HepG2 (cell line): ENCODE measurements around the gene ELF2. TPM values are rescaled to one million over a fixed set of nuclear protein-coding genes. Genes with fewer than 3 reads are reported as not detected.

Experiments used
- ATAC-seq: fragments of 200-7000 bp; cut with Tn5 transposase; 3 replicates; pipeline ENCODE4 v1.9.1; 2020; ENCODE audit warnings: mild to moderate bottlenecking, moderate library complexity
- BruUV-seq: library from RNA; stranded (reverse); fragments of 400-500 nt; replicated peaks from 2 replicates; lab custom pipeline; 2021; lab: Mats Ljungman, UMichigan
- CTCF ChIA-PET: fragments of 300-600 bp; formaldehyde crosslinking; extraction: SDS; loops from one replicate; lab custom pipeline; 2021; ENCODE audit warnings: low total read pairs, inconsistent platforms, low intra/inter-chr PET ratio; lab: Yijun Ruan, JAX
- POLR2A ChIA-PET: fragments of 350-600 bp; sonication (Branson Sonifier 250); formaldehyde crosslinking; loops from one replicate; lab custom pipeline; 2020; ENCODE audit warnings: antibody characterized with exemption, inconsistent platforms; lab: Yijun Ruan, JAX
- DNase-seq: peaks from one replicate; pipeline ENCODE4 v3.0.0-alpha.2; 2015; ENCODE audit warnings: low spot score
- FAIRE-seq: peaks from 3 replicates; lab custom pipeline; 2011; peaks lifted over from hg19 to GRCh38; lab: Jason Lieb, UNC
- H2AFZ ChIP-seq: one replicate; pipeline ENCODE4 v1.6.1; 2011; ENCODE audit warnings: low read length, inconsistent platforms
- H3K27ac ChIP-seq: fragments of 300-600 bp; 3 replicates; pipeline ENCODE4 v1.8.0; 2011; ENCODE audit warnings: mixed run types, mild to moderate bottlenecking, mixed read lengths, low read length, inconsistent platforms; ENCODE audit not compliant: insufficient read depth; ENCODE audit errors: extremely low read length
- H3K27me3 ChIP-seq, 2 experiments: fragments of 200-600 bp in 1 of 2; 2 replicates in 1 of 2; 3 replicates in 1 of 2; pipeline versions ENCODE4 v1.6.0 to v1.8.0; 2011; ENCODE audit warnings: low read length in 2 of 2, mild to moderate bottlenecking in 2 of 2, moderate library complexity in 2 of 2, inconsistent platforms in 1 of 2; ENCODE audit not compliant: insufficient read depth in 2 of 2, control insufficient read depth in 1 of 2
- H3K36me3 ChIP-seq, 2 experiments: fragments of 200-600 bp in 1 of 2; replicated peaks in 1 of 2; 2 replicates in 1 of 2; 3 replicates in 1 of 2; pipeline versions ENCODE4 v1.5.1 to v1.8.0; 2011; ENCODE audit warnings: low read length in 2 of 2, inconsistent platforms in 1 of 2; ENCODE audit not compliant: insufficient read depth in 2 of 2, control insufficient read depth in 1 of 2
- H3K4me1 ChIP-seq: 2 replicates; pipeline ENCODE4 v1.5.1; 2012; ENCODE audit warnings: low read length, inconsistent platforms; ENCODE audit not compliant: insufficient read depth
- H3K4me2 ChIP-seq: 2 replicates; pipeline ENCODE4 v1.6.0; 2011; ENCODE audit warnings: low read depth, low read length, inconsistent platforms
- H3K4me3 ChIP-seq, 3 experiments: fragments of 200-600 bp in 1 of 3; sonication (generic), shearing (Covaris generic) in 1 of 3; replicated peaks in 1 of 3; 2 replicates each; pipeline ENCODE4 v1.5.1; 2011 to 2016; ENCODE audit warnings: low read length in 3 of 3, inconsistent platforms in 2 of 3, low read depth in 2 of 3, mild to moderate bottlenecking in 2 of 3, control low read depth in 1 of 3, mixed read lengths in 1 of 3; ENCODE audit not compliant: insufficient read depth in 1 of 3
- H3K79me2 ChIP-seq: one replicate; pipeline ENCODE4 v1.6.1; 2011; ENCODE audit warnings: low read length, inconsistent platforms; ENCODE audit not compliant: insufficient read depth
- H3K9ac ChIP-seq: 2 replicates; pipeline ENCODE4 v1.6.0; 2011; ENCODE audit warnings: mild to moderate bottlenecking, low read depth, low read length, inconsistent platforms; ENCODE audit not compliant: insufficient read depth
- H3K9me3 ChIP-seq: 2 replicates; pipeline ENCODE4 v1.5.1; 2012; ENCODE audit warnings: mild to moderate bottlenecking, low read length
- H4K20me1 ChIP-seq: 2 replicates; pipeline ENCODE4 v1.6.0; 2011; ENCODE audit warnings: inconsistent platforms, mild to moderate bottlenecking, low read length, moderate library complexity; ENCODE audit not compliant: insufficient read depth
- ATAD3A ChIP-seq: sonication (generic); formaldehyde crosslinking; IDR thresholded peaks from 2 replicates; pipeline ENCODE4 v1.4.0; 2020; ENCODE audit warnings: missing genetic modification reagents
- JARID2 ChIP-seq: sonication (generic); formaldehyde crosslinking; IDR thresholded peaks from 2 replicates; pipeline ENCODE4 v1.8.1; 2023; ENCODE audit warnings: missing genetic modification reagents, inconsistent platforms; ENCODE audit not compliant: insufficient replicate concordance
- NBN ChIP-seq: fragments of 450-650 bp; conservative IDR thresholded peaks from 2 replicates; pipeline ENCODE4 v1.6.1; 2017
- PRMT3 ChIP-seq: sonication (generic); formaldehyde crosslinking; IDR thresholded peaks from 2 replicates; pipeline ENCODE4 v1.8.1; 2022; ENCODE audit warnings: low read depth, mild to moderate bottlenecking, moderate library complexity, missing genetic modification reagents, borderline replicate concordance
- ZNF547 ChIP-seq: sonication (generic); formaldehyde crosslinking; IDR thresholded peaks from 2 replicates; pipeline ENCODE4 v1.5.1; 2020; ENCODE audit warnings: mild to moderate bottlenecking, missing genetic modification reagents
- ZNF572 ChIP-seq: sonication (generic); formaldehyde crosslinking; IDR thresholded peaks from 2 replicates; pipeline ENCODE4 v1.5.1; 2020; ENCODE audit warnings: mild to moderate bottlenecking, missing genetic modification reagents
- ZNF781 ChIP-seq: sonication (generic); formaldehyde crosslinking; IDR thresholded peaks from 2 replicates; pipeline ENCODE4 v1.5.1; 2020; ENCODE audit warnings: borderline replicate concordance, mild to moderate bottlenecking, missing genetic modification reagents; ENCODE audit errors: not compliant biosample characterization
- ZNF839 ChIP-seq: sonication (generic); formaldehyde crosslinking; IDR thresholded peaks from 2 replicates; pipeline ENCODE4 v1.4.0; 2020; ENCODE audit warnings: missing genetic modification reagents, mild to moderate bottlenecking, borderline replicate concordance
- ZSCAN31 ChIP-seq: sonication (generic); formaldehyde crosslinking; IDR thresholded peaks from 2 replicates; pipeline ENCODE4 v1.5.0; 2020; ENCODE audit warnings: low read depth, mild to moderate bottlenecking, missing genetic modification reagents
- WGBS: methylation state at CpG from one replicate; pipeline ENCODE4 v1.1.6; 2017; ENCODE audit warnings: low lambda C conversion rate; 5-methylcytosine and 5-hydroxymethylcytosine counted together
- in situ Hi-C: cut with HindIII; loops from 2 replicates; pipeline ENCODE4 v1.10.0; 2017; ENCODE audit warnings: low pct_unique_long_range_greater_than_20kb; ENCODE audit not compliant: extremely low pct_ligation_motif_present
- intact Hi-C: fragments of 100-400 bp; cut with micrococcal nuclease; formaldehyde crosslinking; loops from one replicate; pipeline ENCODE4 v1.10.0; 2022; ENCODE audit not compliant: unreplicated experiment
- polyA plus RNA-seq, 8 experiments: library from polyadenylated mRNA; depleted of rRNA in 3 of 8; stranded (reverse) in 7 of 8; unstranded in 1 of 8; fragments of >200 nt; fragmentation: Illumina TruSeq in 4 of 8; extraction: Trizol in 4 of 8; gene quantifications; 2 replicates each; pipeline versions ENCODE4 v1.2.1 to v1.2.3, GENCODE V29; 2011 to 2016; ENCODE audit warnings: low read depth in 4 of 8, missing spikeins in 1 of 8, mixed read lengths in 1 of 8; ENCODE audit not compliant: insufficient read depth in 1 of 8
- total RNA-seq, 5 experiments: library from RNA; depleted of rRNA; stranded (reverse); fragments of >200 nt; fragmentation: Illumina TruSeq; extraction: Trizol; gene quantifications; 2 replicates each; pipeline ENCODE4 v1.2.3, GENCODE V29; 2016; ENCODE audit warnings: low read depth in 1 of 5
- TF ChIP-seq, protein P1 (sequence below): sonication (generic); formaldehyde crosslinking; IDR thresholded peaks from 2 replicates; pipeline ENCODE4 v1.4.0; 2020; ENCODE audit warnings: mild to moderate bottlenecking, missing genetic modification reagents
- TF ChIP-seq, protein P2 (sequence below): fragments of 450-650 bp; IDR thresholded peaks from 2 replicates; pipeline ENCODE4 v1.6.1; 2017
- TF ChIP-seq, protein P3 (sequence below): IDR thresholded peaks from 2 replicates; pipeline ENCODE4 v1.6.1; 2018; ENCODE audit warnings: missing genetic modification reagents
- TF ChIP-seq, protein P4 (sequence below): sonication (generic); formaldehyde crosslinking; IDR thresholded peaks from 2 replicates; pipeline ENCODE4 v1.8.1; 2022; ENCODE audit warnings: mild to moderate bottlenecking, missing genetic modification reagents
- TF ChIP-seq, protein P5 (sequence below): sonication (generic); formaldehyde crosslinking; IDR thresholded peaks from 2 replicates; pipeline ENCODE4 v1.8.0; 2022; ENCODE audit warnings: mild to moderate bottlenecking, missing genetic modification reagents, moderate library complexity

Gene ELF2
- total and polyA plus RNA-seq, 2 of the 13 experiments (the other 11 are each of a cell fraction or from before 2014, with no cell fraction given): 28.6 to 35.4 TPM

DNA sequence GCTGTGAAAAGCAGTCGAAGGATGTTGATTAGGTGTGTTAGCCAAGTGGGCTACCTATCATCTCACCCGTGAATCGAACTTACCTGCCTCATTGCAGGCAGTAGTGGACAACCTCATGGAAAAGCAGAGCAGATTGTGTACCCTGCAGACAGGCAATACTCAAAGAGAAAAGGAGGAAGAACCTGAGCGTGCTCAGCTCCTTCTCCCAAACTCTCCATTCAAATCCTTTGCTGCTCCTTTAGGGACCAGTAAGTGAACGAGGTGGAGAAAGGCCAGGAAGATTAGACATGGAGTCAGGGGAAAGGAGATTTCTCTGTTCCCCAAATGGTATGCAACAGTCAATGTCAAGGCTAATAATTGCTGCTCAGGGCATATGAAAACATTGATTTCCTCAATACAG is 45.2 kb upstream of the ELF2 start (continued):
- TF ChIP-seq, protein P1, sequence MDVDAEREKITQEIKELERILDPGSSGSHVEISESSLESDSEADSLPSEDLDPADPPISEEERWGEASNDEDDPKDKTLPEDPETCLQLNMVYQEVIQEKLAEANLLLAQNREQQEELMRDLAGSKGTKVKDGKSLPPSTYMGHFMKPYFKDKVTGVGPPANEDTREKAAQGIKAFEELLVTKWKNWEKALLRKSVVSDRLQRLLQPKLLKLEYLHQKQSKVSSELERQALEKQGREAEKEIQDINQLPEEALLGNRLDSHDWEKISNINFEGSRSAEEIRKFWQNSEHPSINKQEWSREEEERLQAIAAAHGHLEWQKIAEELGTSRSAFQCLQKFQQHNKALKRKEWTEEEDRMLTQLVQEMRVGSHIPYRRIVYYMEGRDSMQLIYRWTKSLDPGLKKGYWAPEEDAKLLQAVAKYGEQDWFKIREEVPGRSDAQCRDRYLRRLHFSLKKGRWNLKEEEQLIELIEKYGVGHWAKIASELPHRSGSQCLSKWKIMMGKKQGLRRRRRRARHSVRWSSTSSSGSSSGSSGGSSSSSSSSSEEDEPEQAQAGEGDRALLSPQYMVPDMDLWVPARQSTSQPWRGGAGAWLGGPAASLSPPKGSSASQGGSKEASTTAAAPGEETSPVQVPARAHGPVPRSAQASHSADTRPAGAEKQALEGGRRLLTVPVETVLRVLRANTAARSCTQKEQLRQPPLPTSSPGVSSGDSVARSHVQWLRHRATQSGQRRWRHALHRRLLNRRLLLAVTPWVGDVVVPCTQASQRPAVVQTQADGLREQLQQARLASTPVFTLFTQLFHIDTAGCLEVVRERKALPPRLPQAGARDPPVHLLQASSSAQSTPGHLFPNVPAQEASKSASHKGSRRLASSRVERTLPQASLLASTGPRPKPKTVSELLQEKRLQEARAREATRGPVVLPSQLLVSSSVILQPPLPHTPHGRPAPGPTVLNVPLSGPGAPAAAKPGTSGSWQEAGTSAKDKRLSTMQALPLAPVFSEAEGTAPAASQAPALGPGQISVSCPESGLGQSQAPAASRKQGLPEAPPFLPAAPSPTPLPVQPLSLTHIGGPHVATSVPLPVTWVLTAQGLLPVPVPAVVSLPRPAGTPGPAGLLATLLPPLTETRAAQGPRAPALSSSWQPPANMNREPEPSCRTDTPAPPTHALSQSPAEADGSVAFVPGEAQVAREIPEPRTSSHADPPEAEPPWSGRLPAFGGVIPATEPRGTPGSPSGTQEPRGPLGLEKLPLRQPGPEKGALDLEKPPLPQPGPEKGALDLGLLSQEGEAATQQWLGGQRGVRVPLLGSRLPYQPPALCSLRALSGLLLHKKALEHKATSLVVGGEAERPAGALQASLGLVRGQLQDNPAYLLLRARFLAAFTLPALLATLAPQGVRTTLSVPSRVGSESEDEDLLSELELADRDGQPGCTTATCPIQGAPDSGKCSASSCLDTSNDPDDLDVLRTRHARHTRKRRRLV: no peak
- no peak for TF ChIP-seq ZNF572
- TF ChIP-seq, protein P2, sequence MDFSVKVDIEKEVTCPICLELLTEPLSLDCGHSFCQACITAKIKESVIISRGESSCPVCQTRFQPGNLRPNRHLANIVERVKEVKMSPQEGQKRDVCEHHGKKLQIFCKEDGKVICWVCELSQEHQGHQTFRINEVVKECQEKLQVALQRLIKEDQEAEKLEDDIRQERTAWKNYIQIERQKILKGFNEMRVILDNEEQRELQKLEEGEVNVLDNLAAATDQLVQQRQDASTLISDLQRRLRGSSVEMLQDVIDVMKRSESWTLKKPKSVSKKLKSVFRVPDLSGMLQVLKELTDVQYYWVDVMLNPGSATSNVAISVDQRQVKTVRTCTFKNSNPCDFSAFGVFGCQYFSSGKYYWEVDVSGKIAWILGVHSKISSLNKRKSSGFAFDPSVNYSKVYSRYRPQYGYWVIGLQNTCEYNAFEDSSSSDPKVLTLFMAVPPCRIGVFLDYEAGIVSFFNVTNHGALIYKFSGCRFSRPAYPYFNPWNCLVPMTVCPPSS: no peak
- no peak for TF ChIP-seq PRMT3 (CRISPR knock-in tag)
- TF ChIP-seq, all 625 proteins: peak for 0

DNA sequence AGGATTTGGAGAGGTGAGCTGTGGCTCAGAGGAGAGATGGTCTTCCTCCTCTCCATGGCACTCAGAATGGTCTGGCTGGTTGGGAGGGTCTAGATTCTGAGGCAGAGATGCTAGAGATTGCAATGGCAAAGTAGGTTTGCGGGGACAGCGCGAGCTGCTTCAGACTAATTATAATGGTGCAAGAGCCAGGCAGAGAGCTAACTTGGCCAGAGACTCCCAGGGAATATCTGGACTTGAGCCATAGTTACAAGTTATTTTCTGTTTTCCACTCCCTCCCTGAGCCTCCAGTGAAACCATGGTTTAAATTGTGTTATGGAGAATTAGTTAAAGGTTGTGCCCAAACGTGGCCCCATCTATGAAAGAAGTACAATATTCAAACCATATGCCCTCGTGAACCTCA is 44.7 kb upstream of the ELF2 start:
- Histone ChIP-seq H3K27ac (no peak overlapping the region), H3K9me3 (no peaks in the 10 kb centered on the region), H2AFZ (no peak overlapping the region), H3K9ac (no peak overlapping the region), H3K4me3 (no peak overlapping the region), H3K27me3 (peaks cover 0 to 4% of the 10 kb centered on the region in 2 experiments; a peak in 1 of 5 replicates), H3K79me2 (no peaks in the 10 kb centered on the region), H3K4me1 (no peaks in the 10 kb centered on the region), H4K20me1 (no peaks in the 10 kb centered on the region), H3K4me2 (no peak overlapping the region), H3K36me3 (no peaks in the 10 kb centered on the region)
- POLR2A ChIA-PET: no interaction called here
- intact Hi-C loops: no loop called here
- no peak for DNase-seq
- in situ Hi-C loops: no loop called here
- no TSS peak for BruUV-seq
- 55% methylated on average over 5 of the region's 5 CpGs for WGBS
- CTCF ChIA-PET: no interaction called here
- no peak for FAIRE-seq
- ATAC-seq: no peak
- TF ChIP-seq, protein P3, sequence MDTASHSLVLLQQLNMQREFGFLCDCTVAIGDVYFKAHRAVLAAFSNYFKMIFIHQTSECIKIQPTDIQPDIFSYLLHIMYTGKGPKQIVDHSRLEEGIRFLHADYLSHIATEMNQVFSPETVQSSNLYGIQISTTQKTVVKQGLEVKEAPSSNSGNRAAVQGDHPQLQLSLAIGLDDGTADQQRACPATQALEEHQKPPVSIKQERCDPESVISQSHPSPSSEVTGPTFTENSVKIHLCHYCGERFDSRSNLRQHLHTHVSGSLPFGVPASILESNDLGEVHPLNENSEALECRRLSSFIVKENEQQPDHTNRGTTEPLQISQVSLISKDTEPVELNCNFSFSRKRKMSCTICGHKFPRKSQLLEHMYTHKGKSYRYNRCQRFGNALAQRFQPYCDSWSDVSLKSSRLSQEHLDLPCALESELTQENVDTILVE (CRISPR knock-in tag): no peak
- no peak for TF ChIP-seq ZNF839 (CRISPR knock-in tag)
- TF ChIP-seq, protein P4, sequence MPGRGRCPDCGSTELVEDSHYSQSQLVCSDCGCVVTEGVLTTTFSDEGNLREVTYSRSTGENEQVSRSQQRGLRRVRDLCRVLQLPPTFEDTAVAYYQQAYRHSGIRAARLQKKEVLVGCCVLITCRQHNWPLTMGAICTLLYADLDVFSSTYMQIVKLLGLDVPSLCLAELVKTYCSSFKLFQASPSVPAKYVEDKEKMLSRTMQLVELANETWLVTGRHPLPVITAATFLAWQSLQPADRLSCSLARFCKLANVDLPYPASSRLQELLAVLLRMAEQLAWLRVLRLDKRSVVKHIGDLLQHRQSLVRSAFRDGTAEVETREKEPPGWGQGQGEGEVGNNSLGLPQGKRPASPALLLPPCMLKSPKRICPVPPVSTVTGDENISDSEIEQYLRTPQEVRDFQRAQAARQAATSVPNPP (CRISPR knock-in tag): no peak
- no peak for TF ChIP-seq ZNF781 (CRISPR knock-in tag)
- no peak for TF ChIP-seq NBN
- TF ChIP-seq, protein P5, sequence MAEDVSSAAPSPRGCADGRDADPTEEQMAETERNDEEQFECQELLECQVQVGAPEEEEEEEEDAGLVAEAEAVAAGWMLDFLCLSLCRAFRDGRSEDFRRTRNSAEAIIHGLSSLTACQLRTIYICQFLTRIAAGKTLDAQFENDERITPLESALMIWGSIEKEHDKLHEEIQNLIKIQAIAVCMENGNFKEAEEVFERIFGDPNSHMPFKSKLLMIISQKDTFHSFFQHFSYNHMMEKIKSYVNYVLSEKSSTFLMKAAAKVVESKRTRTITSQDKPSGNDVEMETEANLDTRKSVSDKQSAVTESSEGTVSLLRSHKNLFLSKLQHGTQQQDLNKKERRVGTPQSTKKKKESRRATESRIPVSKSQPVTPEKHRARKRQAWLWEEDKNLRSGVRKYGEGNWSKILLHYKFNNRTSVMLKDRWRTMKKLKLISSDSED: no peak
- TF ChIP-seq ATAD3A (CRISPR knock-in tag): no peak
- TF ChIP-seq JARID2 (CRISPR knock-in tag): no peak
- no peak for TF ChIP-seq ZSCAN31
- TF ChIP-seq ZNF547: no peak
